Prostate gland (tissue), 2 donors: ENCODE measurements around the gene RSBN1L.

Experiments used
- POLR2AphosphoS5 ChIP-seq: sonication (generic); formaldehyde crosslinking; IDR thresholded peaks from one replicate; pipeline ENCODE4 v1.6.1; 2017; ENCODE audit warnings: antibody characterized with exemption
- TF ChIP-seq, protein P1 (sequence below), 4 experiments: fragments of 200-600 bp in 2 of 4; fragments of 450-650 bp in 2 of 4; sonication (generic) in 2 of 4; IDR thresholded peaks; 1 replicate in 3 of 4; 2 replicates in 1 of 4; pipeline ENCODE4 v1.5.1; 2016 to 2019; ENCODE audit warnings: antibody characterized with exemption in 4 of 4, mild to moderate bottlenecking in 2 of 4, moderate library complexity in 2 of 4

DNA sequence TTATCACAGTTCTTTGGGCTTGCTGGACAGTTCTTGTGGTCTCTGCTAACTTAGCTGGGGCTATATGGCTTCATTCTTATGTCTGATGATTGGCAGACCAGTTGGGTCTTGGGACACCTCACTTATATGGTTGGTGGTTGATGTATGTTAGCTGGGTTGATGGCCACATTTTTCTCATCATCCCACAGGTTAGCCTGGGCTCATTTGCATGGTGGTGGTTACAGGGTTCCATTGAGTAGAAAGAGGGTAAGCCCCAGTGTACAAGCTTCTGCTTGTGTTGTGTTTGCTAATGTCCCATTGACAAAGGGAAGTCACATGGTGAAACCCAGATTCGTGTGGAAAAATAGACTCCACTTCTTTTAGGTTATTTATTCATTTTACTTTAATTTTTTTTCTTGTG lies 61.3 kb downstream of the RSBN1L start:
- TF ChIP-seq, protein P1, sequence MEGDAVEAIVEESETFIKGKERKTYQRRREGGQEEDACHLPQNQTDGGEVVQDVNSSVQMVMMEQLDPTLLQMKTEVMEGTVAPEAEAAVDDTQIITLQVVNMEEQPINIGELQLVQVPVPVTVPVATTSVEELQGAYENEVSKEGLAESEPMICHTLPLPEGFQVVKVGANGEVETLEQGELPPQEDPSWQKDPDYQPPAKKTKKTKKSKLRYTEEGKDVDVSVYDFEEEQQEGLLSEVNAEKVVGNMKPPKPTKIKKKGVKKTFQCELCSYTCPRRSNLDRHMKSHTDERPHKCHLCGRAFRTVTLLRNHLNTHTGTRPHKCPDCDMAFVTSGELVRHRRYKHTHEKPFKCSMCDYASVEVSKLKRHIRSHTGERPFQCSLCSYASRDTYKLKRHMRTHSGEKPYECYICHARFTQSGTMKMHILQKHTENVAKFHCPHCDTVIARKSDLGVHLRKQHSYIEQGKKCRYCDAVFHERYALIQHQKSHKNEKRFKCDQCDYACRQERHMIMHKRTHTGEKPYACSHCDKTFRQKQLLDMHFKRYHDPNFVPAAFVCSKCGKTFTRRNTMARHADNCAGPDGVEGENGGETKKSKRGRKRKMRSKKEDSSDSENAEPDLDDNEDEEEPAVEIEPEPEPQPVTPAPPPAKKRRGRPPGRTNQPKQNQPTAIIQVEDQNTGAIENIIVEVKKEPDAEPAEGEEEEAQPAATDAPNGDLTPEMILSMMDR (IDR thresholded peaks at IDR 0.05): no peak
- no peak for TF ChIP-seq POLR2AphosphoS5
